Panc1 (cell line): ENCODE results near the gene PAX5. TPM values are rescaled to one million over a fixed set of nuclear protein-coding genes. Genes with fewer than 3 reads are reported as not detected.

Source experiments
- ATAC-seq: fragments of 200-7000 bp; cut with Tn5 transposase; 2 replicates; pipeline ENCODE4 v1.9.1; 2020; ENCODE audit warnings: mild to moderate bottlenecking, moderate library complexity
- BruUV-seq: library from RNA; stranded (reverse); fragments of 400-500 nt; replicated peaks from 2 replicates; lab custom pipeline; 2021; lab: Mats Ljungman, UMichigan
- CTCF ChIA-PET: fragments of 300-600 bp; sonication (Branson Sonifier 250); formaldehyde crosslinking; loops from one replicate; lab custom pipeline; 2022; ENCODE audit warnings: antibody characterized with exemption; lab: Charles Lee
- POLR2A ChIA-PET: fragments of 300-600 bp; sonication (Branson Sonifier 250); formaldehyde crosslinking; loops from one replicate; lab custom pipeline; 2022; ENCODE audit warnings: antibody characterized with exemption; lab: Charles Lee
- DNase-seq: peaks from one replicate; pipeline ENCODE4 v3.0.0-alpha.2; 2010; ENCODE audit warnings: low read depth, low spot score
- H3K27ac ChIP-seq: 2 replicates; pipeline ENCODE4 v1.5.1; 2011; ENCODE audit warnings: mild to moderate bottlenecking, low read length, inconsistent platforms
- H3K27me3 ChIP-seq: fragments of 200-500 bp; sonication (Bioruptor generic); 2 replicates; pipeline ENCODE4 v1.6.0; 2014; ENCODE audit warnings: low read length, inconsistent platforms; ENCODE audit not compliant: control insufficient read depth, insufficient read depth
- H3K36me3 ChIP-seq: fragments of 200-500 bp; sonication (Bioruptor generic); 2 replicates; pipeline ENCODE4 v1.5.1; 2014; ENCODE audit warnings: inconsistent platforms, mild to moderate bottlenecking, low read length, moderate library complexity; ENCODE audit not compliant: control insufficient read depth, insufficient read depth
- H3K4me1 ChIP-seq: 2 replicates; pipeline ENCODE4 v1.5.1; 2011; ENCODE audit warnings: inconsistent platforms, mild to moderate bottlenecking, low read length, moderate library complexity; ENCODE audit not compliant: control insufficient read depth, insufficient read depth
- H3K4me3 ChIP-seq, 2 experiments: 2 replicates each; pipeline ENCODE4 v1.5.1; 2011 to 2012; ENCODE audit warnings: low read depth in 2 of 2, low read length in 2 of 2, mild to moderate bottlenecking in 2 of 2, inconsistent platforms in 1 of 2, moderate library complexity in 1 of 2
- H3K9me3 ChIP-seq: fragments of 200-500 bp; sonication (Bioruptor generic); 2 replicates; pipeline ENCODE4 v1.5.1; 2014; ENCODE audit warnings: low read depth, mild to moderate bottlenecking, inconsistent platforms, low read length, moderate library complexity; ENCODE audit not compliant: control insufficient read depth, insufficient read depth
- CTCF ChIP-seq: fragments of 450-650 bp; IDR thresholded peaks from 2 replicates; pipeline ENCODE4 v1.5.1; 2017; ENCODE audit warnings: mild to moderate bottlenecking
- POLR2AphosphoS5 ChIP-seq: IDR thresholded peaks from 2 replicates; pipeline ENCODE4 v1.6.1; 2012; ENCODE audit warnings: mild to moderate bottlenecking, low read depth, low read length, moderate library complexity
- REST ChIP-seq, 2 experiments: IDR thresholded peaks; 2 replicates each; pipeline ENCODE4 v1.6.1; 2011 to 2012; ENCODE audit warnings: low read depth in 2 of 2, control low read depth in 1 of 2, low read length in 1 of 2, mild to moderate bottlenecking in 1 of 2, moderate library complexity in 1 of 2; ENCODE audit not compliant: insufficient read depth in 1 of 2
- SIN3A ChIP-seq: IDR thresholded peaks from 2 replicates; pipeline ENCODE4 v1.6.1; 2012; ENCODE audit warnings: low read depth, mild to moderate bottlenecking, low read length, moderate library complexity, borderline replicate concordance; ENCODE audit not compliant: insufficient read depth
- TCF7L2 ChIP-seq: IDR thresholded peaks from 2 replicates; pipeline ENCODE4 v1.6.1; 2011; ENCODE audit warnings: mild to moderate bottlenecking, low read depth, low read length, inconsistent platforms
- in situ Hi-C: cut with HindIII; loops from 2 replicates; pipeline ENCODE4 v1.10.0; 2016; ENCODE audit warnings: low sequenced_read_pairs, low pct_unique_long_range_greater_than_20kb
- intact Hi-C: fragments of 100-400 bp; cut with micrococcal nuclease; formaldehyde crosslinking; loops from one replicate; pipeline ENCODE4 v1.10.0; 2022; ENCODE audit not compliant: unreplicated experiment
- total RNA-seq: library from RNA; stranded (reverse); gene quantifications from one replicate; pipeline ENCODE4 v1.2.1, GENCODE V29; 2021; ENCODE audit not compliant: unreplicated experiment

The PAX5 gene
- total RNA-seq, 1 experiment from 2014 or later: 0.39 TPM

GRCh38 chr9:37033141-37033540 is 927 bp downstream of the PAX5 start:
- ChIA-PET CTCF (no interaction called here), POLR2A (no interaction called here)
- Histone ChIP-seq H3K4me1 (peaks cover 22% of the 10 kb centered on the region), H3K36me3 (no peaks in the 10 kb centered on the region), H3K27ac (no peak overlapping the region), H3K9me3 (no peaks in the 10 kb centered on the region), H3K4me3 (no peak overlapping the region), H3K27me3 (peaks cover 41% of the 10 kb centered on the region)
- no peak for ATAC-seq
- TF ChIP-seq CTCF: no peak
- no peak for TF ChIP-seq SIN3A
- TF ChIP-seq REST (IDR thresholded peaks at IDR 0.05; ENCODE audit: insufficient read depth in 1 of 2, low read depth in 2 of 2, low read length in 1 of 2): no peak
- TF ChIP-seq POLR2AphosphoS5: no peak
- no peak for TF ChIP-seq TCF7L2
- in situ Hi-C loops (no loop called here), intact Hi-C loops (no loop called here)
- DNase-seq: no peak
- no TSS peak for BruUV-seq

- ATAC-seq: no peak
- CTCF ChIA-PET: no interaction called here
- peaks cover 45% of the 10 kb centered on the region for H3K27me3 ChIP-seq
These were observed 1.4 kb downstream of the PAX5 start for GRCh38 chr9:37032713-37033112.

More at GRCh38 chr9:37032713-37033112, 1.4 kb downstream of the PAX5 start:
- in situ Hi-C loops: no loop called here
- Histone ChIP-seq H3K9me3 (no peaks in the 10 kb centered on the region), H3K4me1 (peaks cover 23% of the 10 kb centered on the region), H3K27ac (no peak overlapping the region), H3K4me3 (no peak overlapping the region), H3K36me3 (no peaks in the 10 kb centered on the region)
- BruUV-seq: no TSS peak
- POLR2A ChIA-PET: no interaction called here
- TF ChIP-seq POLR2AphosphoS5: no peak
- TF ChIP-seq CTCF: no peak
- no peak for TF ChIP-seq REST (IDR thresholded peaks at IDR 0.05; ENCODE audit: insufficient read depth in 1 of 2, low read depth in 2 of 2, low read length in 1 of 2)
- no peak for TF ChIP-seq SIN3A
- no peak for TF ChIP-seq TCF7L2
- DNase-seq: no peak
- intact Hi-C loops: no loop called here
